Measurements from ENCODE around the gene KRCC1. TPM values are rescaled to one million over a fixed set of nuclear protein-coding genes. Genes with fewer than 3 reads are reported as not detected.

KRCC1 gene
- 10 to 100 TPM; 20.5 to 21.5 TPM for total RNA-seq
- long read RNA-seq, transcript KRCC1-201 (4 exons, 1,753 nt), result major isoform, 18 of 21 reads
- long read RNA-seq, partial matches to known transcripts, result 0 of 21 reads
- long read RNA-seq, other reads (novel, unspliced or antisense), result 3 of 21 reads

DNA sequence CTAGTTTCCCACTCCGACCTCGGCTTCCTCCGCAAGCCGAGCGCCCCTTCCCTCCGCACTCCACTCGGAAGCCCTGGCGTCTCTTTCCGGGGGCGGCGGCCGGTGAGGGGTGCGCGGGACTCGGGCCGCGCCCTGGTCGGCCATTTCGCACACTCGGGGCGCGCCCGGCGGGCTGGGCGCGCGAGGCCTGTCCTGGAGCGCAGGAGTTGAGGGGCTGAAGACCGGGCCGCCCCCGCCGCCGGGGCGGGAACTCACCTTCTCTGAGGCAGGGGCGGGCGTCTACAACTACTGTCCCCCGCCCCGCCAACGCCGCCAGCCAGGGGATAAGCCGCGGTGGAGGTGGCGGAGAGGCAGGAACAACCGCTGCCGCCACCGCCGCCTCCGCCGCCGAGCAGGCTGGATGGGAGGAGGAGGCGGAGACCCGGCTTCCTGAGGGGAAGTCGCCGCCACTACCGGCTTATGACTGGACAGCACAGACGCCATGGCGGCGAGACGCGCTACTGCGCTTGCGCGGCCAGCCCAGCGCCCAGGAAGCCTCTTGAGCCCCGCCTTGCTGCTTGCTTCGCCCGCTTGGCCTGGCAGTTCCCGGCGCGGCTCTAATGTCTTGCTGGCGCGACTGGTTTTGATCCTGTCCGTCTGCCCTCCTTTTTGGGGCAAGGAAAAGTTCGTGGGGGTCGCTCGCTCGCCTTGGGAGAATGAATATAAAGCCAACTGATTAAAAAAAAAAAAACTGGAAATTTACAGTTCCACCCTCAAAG lies at the start of gene KRCC1:
KRCC1 (minus strand) TSS at position 413 of the 758 bp plus-strand sequence. CDS start 27,220 bp downstream, outside the sequence.
- DNase-seq (peak; percentile 96), ATAC-seq (peak; percentile 98)
- intact Hi-C loops (cut with DNase I), result loop anchor here in 1 of 2 donors (5.0 kb wide), 1 partner anchor 107 kb away; no protein-coding TSS in a partner anchor

DNA sequence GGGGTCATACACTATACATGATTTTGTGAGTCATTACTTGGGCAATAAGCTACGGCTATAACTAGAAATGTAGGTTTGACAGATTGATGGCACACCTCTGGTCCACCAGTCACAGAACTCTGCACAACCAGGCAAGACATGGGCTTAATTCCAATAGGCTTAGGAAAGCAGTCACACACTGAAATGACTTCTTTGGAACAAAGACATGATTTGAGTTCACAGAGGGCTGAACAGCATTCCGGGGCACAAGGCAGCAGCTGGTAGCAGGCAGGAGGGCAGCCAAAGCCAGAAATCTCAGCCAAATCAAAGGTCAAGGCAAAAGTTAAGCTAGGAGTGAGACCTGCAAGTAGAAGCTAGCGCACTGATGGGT lies 44.9 kb upstream of the KRCC1 start:
- no peak for DNase-seq
- peak in 1 of 2 donors; percentile 44 for ATAC-seq
- intact Hi-C loops (cut with DNase I), result no loop called here

DNA sequence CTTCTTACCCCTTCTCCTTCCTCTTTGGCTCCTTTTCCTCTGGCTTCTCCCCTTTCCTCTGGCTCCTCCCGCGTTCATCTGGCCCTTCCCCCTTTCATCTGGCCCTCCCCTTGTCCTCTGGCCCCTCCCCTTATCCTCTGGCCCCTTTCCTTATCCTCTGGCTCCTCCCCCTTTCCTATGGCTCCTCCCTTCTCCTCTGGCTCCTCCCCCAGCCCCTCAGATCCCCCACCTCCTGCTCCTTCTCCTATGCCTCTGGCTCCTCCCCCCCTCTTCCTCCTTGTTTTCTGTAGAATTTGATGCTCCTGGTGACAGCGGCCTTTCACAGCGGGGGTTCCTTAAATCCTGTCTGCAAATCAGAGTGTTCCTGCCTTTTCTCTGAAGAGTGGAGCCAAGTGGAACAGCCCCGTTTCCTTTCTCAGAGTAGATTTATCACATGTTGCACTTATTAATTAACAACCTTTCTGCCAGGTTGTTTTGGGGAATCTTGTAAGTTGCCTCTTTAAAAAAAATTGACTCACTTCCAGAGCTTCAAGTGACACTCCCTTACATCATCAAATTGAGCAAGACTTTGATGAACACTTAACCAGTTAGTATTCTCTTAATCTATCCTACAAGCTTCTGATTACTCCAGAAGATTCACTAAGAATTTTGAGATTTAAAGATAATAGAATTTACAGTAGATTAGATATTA lies 44.4 kb upstream of the KRCC1 start:
- peak in 1 of 2 donors; percentile 59 for ATAC-seq
- intact Hi-C loops (cut with DNase I), result no loop called here

DNA sequence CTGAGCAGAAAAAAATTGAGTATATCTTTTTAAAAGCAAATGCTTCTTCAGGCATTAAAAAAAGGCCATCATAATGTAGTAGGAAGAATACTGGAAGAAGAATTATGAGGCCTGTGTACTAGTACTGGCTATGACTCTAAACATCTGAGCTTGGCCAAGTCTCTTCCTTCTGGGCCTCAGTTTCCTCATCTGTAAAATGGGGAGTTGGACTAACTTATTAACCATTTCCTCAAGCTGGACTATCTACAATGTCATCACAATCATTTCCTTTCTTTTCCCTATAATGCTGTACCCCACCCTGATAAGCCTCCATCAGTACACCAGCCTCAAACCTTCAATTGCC lies 42.9 kb upstream of the KRCC1 start:
- no peak for ATAC-seq
- DNase-seq, result no peak
- intact Hi-C loops (cut with DNase I), result no loop called here

More for the DNA sequence above, 44.4 kb upstream of the KRCC1 start:
- DNase-seq, result no peak

DNA sequence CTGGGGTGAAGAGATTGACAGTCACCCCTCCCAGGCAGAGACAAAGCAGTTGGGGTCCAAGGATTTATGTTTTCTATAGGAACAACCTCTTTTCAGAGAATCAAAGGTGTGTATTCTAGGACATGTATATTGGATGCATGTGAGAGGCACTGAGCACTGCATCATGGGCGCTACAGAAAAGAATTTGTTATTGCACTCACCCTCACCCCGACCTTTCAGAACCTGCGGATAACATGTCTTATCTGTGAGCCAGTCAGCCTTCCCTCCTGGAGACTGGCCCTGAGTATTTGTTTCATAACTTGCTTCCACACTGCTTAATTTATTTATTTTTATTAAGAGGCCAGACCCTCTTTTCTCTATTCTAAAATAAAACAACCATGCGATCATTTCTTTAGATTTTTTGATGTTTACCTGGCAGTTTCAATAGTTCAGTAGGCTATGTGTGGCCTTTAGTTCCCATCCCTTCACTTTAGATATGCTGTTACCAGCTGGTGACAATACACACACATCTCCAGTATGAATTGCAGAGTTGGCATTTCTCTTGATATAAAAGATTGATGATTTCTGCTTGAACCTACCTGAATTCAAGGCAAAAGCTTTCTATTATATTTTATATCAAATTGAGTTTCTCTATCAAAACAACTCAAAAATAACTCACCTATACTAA lies 42.4 kb upstream of the KRCC1 start:
- peak in 1 of 2 donors; percentile 26 for ATAC-seq
- intact Hi-C loops (cut with DNase I), result no loop called here
- DNase-seq, result no peak

DNA sequence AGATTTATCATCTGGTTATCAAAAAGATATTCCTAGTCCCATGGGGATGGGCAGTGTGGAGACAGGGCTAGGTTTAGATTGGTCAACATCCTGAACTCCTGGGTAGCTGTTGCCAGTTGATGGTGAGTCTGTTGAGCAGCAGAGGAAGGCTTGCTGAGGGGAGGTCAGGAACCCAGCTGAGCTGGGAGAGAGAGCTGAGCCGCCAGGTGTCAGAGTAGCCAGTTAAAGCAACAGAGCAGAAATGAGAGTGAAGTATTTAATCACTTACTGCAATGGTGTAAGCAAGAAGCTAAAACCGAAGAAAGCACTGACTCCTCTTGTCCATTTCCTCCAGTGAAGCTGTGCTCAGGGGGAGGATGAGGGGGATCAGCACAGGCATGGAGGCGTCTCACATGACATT lies 41.6 kb upstream of the KRCC1 start:
- intact Hi-C loops (cut with DNase I), result no loop called here
- ATAC-seq (no peak), DNase-seq (no peak)

DNA sequence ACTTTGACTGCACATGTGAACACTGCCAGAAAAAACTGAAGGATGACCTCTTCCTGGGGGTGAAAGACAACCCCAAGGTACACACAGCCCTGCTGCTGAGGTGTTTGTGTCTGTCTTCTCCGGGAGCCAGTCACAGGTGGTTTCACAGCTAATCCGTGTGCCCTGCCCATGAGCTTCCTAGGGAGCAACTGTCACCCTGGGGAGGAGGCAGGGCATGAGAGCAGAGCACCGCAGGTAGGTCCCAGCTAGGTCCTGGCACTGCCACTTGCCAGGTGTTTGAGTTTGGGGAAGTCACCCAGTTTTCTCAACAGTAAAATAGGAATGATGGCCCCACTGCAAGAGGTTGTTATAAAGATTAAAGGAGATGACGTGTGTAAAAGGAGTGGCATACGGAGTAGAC lies 41.1 kb upstream of the KRCC1 start:
- ATAC-seq (no peak), DNase-seq (no peak)
- intact Hi-C loops (cut with DNase I), result no loop called here

DNA sequence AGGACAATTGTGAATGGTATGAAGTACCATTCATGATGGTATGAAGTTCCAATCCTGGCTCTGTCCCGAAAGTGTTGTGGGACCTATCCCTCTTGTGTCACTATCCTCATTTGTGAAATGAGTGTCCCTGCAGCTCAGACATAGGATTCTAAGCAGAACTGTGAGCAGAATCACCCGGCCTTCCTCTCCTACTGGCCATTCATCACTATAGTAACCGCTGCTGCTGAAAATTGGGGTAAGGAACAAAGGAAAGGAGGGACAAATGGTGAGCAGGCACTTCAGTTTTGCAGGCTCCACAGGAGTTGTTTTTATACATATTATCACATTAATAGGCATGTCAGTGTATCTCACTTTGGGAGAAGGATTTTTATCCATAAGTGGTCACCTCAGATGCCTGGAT lies 39.4 kb upstream of the KRCC1 start:
- no peak for ATAC-seq
- DNase-seq, result no peak
- intact Hi-C loops (cut with DNase I), result no loop called here

DNA sequence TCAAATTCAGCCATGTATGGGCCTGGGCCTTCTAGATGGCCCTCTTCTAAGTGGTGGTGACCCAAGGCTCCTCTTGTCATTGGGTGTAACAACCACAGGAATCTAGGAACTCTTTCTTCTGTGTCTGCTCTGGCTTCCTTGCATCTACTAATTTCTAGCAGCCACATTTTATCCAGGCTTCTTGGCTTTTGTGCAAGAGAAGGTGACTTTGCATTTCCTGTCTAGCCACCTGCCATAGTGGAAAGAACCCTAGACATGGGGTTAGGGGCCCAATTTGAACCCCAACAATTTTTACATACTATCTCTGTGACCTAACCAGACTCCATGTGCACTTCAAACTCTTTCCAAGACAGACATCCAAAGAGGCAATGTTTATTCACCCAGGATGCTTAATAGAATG lies 37.2 kb upstream of the KRCC1 start:
- DNase-seq (no peak), ATAC-seq (no peak)
- intact Hi-C loops (cut with DNase I), result no loop called here

DNA sequence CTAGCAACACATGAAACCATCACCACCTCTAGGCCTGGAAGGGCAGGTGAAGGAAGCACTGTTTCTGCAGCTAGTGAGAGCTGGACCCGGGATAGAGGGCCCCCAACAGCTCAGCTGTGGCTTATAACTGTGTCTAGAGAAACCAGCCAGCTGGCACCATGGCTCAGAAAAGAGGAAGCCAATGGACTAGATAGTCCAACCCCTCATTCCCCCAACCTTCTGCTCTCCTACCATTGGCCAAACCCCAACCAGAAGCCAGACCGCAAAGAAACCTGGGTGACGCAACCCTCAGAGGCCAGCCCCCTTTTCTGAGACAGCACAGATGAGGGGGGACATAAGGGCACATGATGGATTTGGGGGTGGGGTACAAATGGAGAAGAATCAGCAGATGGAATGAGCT lies 36.4 kb upstream of the KRCC1 start:
- intact Hi-C loops (cut with DNase I), result no loop called here
- no peak for DNase-seq

DNA sequence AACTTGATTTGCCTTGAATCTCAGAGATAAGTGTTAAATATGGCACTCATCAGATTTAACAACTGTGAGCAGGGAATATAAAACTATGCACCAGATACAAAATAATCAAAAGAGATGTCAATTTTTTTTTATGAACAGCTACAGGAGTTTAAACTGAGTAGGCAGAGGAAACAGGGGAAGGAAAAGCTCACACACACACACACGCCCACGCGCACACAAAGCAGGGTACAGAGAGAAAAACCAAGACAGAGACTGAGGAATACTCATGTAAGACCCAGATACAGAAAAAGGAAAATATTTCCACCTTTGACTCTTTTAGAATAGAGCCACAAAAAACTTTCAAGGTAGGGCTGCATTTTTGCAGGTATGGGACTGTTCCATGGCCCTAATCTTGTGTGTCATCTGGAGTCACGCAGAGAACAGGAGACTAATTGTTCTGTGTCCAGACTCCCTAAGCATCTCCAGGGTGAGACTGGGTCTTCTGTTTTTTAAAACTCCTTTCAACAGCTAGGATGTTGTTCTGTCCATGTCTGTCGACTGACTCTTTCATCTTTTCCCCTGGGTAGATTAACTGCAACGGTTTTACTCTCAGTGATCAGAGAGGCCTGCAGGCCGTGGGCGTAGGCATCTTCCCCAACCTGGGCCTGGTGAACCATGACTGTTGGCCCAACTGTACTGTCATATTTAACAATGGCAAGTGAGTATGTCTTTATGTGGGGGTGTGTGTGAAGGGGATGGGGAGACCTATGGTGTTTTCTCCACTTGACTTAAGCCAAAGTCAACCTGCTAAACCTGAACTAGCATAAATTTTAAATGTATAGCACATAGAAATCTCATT lies 35.1 kb upstream of the KRCC1 start:
- intact Hi-C loops (cut with DNase I), result no loop called here
- ATAC-seq (no peak), DNase-seq (no peak)

More for the DNA sequence above, 36.4 kb upstream of the KRCC1 start:
- no peak for ATAC-seq

DNA sequence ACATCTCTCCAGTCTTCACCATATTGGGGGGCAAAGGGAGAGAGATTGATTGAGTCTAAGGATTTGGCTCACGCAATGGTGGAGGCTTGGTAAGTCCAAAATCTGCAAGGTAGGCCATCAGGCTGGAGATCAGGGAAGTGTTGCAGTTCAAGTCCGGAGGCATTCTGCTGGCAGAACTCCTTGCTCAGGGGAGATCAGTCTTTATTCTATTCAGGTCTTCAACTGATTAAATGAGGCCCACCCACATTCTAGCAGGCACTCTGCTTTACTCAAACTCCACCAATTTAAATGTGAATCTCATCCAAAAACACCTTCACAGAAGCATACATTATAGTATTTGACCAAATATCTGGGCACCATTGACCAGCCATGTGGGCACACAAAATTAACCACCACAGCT lies 33.4 kb upstream of the KRCC1 start:
- no peak for DNase-seq
- ATAC-seq, result no peak
- intact Hi-C loops (cut with DNase I), result no loop called here

DNA sequence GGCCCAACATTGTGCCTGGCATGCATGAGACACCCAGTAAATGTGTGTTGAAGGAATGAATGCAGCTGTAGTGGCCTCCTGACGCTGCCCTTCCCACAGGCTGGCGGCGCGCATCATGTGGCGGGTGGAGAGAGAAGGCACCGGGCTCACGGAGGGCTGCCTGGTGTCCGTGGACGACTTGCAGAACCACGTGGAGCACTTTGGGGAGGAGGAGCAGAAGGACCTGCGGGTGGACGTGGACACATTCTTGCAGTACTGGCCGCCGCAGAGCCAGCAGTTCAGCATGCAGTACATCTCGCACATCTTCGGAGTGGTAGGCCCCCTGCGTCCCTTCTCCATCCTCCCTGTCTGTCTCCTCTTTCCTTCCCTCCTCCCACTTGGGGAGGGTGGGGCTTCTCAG lies 32.2 kb upstream of the KRCC1 start:
- ATAC-seq (no peak), DNase-seq (no peak)
- intact Hi-C loops (cut with DNase I), result no loop called here

DNA sequence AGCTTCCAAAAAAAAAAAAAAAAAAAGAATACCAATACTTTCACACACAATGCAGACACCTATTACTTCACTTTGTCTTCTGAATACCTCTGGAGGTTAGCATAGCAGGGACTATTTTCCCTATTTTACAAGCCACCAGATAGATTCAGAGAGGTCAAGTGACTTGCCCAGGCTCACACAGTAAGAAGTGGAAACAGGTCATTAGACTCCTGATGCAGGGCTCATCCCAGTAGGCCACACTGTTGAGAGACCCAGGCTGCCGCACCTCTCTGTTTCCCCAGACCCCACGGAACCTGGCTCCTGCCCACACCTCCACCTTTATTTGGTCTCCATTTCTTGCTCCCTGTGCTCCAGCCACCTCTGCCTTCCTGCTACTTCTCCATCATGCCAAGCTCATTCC lies 31.5 kb upstream of the KRCC1 start:
- intact Hi-C loops (cut with DNase I), result no loop called here
- no peak for ATAC-seq

DNA sequence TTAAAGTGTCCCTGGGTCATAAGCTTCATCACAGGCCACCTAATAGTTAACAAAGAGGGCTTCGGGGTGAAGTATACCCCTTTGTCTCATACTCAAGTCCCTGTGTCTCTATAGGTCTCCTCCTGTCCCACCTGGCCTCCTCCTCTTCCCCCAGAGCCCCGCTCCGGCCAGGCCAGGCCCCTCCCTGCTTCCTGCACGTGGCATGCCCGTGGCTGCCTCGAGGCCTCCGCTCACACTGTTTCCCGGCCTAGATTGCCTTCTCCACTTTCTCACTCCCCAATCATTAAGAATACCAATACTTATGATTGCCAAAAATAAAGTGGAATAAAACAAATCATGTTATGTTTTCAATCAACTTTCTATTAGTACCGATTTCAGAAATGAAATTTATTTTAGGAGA lies 30.8 kb upstream of the KRCC1 start:
- no peak for DNase-seq
- ATAC-seq, result no peak
- intact Hi-C loops (cut with DNase I), result no loop called here

More for the DNA sequence above, 31.5 kb upstream of the KRCC1 start:
- no peak for DNase-seq

DNA sequence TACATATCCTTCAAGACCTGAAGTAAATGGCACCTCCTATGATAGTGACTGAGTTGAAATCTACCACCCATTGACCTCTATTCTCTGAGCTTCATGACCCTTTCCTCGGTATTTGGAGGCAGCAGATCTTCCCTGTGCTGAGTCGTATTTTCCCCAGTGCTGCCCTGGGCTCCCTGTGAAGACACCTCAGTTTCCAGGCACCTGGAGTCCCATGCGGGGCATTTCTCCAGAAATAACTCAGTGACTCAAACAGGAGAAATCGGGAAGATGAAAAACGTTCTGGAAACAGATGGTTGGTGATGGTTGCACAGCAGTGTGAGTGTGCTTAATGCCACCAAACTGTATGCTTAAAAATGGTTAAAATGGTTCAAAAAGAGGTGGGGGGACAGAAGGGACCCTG lies 30.0 kb upstream of the KRCC1 start:
- DNase-seq (no peak), ATAC-seq (no peak)
- intact Hi-C loops (cut with DNase I), result no loop called here

DNA sequence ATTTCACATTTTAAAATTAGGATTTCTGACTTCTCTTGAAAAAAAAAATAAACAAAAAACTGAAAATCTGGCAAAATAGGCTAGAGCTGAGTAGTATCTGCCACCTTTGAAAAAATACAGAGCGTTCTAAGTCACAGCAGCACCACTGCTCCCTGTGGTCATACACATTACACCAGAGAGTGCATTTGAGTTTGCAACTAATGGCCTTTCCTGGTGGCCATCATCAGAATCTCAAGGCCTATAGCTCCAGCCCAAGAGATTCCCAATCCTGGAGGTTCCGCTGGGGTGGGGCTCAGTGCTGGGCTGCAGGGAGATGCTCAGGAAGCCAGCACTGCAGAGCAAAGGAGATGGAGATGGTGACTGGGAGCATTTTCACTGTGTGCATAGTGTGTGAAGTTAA lies 29.5 kb upstream of the KRCC1 start:
- DNase-seq, result no peak
- ATAC-seq, result no peak
- intact Hi-C loops (cut with DNase I), result no loop called here

DNA sequence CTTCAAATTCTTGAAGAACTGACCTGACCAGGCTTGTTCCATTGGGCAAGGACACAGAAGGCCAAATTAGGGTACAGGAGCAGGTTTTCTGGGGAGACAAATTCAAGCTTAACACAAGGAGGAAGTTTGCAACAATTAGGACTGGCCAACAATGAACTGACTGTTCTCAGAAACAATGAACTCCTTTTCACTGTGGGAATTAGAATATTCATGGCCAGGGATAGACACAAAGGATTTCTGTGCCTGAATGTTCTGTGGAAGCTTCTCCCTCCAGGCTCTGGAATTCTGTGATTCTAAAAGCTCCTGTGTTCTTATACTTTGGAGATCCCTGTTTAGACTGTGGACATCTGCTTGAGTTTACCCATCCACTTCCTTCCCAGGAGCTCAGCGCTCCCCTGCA lies 27.2 kb upstream of the KRCC1 start:
- intact Hi-C loops (cut with DNase I), result no loop called here
- no peak for ATAC-seq
- no peak for DNase-seq

DNA sequence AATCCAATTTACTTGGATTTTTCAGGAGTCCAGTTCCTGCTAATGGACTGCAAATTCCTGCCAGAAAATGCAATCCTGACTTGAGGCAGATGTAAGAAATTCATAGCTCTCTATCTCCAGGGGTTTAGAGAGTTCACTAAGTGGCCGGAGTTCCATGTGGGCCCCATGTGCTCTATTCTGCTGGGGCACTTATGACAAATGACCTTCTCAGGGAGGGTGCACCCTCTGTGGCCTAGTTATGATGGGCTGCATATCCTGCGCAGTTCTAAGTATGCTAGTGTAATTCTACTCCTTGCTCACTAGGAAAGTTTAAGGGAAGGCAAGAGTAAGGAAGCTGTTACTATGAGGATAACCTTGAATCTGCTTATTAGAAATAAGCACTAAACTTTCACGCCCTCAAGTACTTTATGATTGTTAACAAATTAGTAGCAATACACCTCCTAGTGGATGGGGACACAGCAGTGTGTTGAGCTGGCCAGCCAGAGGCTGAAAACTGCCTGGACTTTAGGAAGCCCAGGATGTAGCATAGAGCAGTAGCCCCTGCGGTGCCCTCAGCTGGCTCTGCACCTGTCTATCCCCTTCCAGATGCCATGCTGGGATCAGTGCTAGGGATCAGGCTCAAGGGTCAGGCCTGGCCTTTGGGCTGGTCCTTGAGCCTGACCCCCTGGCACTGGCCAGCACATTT lies 26.5 kb upstream of the KRCC1 start:
- peak; percentile 17 to 61 for ATAC-seq
- no peak for DNase-seq
- intact Hi-C loops (cut with DNase I), result no loop called here

Data from left cardiac atrium (tissue), 4 donors.